NCI-H2171 treated with DMSO at 0.1 percent for 48 hours (cell line): Measurements from ENCODE around the gene SYT8.

Experiments used
- DNase-seq: peaks from one replicate; lab custom pipeline; 2025; lab: John Stamatoyannopoulos, UW

Gene SYT8

DNA sequence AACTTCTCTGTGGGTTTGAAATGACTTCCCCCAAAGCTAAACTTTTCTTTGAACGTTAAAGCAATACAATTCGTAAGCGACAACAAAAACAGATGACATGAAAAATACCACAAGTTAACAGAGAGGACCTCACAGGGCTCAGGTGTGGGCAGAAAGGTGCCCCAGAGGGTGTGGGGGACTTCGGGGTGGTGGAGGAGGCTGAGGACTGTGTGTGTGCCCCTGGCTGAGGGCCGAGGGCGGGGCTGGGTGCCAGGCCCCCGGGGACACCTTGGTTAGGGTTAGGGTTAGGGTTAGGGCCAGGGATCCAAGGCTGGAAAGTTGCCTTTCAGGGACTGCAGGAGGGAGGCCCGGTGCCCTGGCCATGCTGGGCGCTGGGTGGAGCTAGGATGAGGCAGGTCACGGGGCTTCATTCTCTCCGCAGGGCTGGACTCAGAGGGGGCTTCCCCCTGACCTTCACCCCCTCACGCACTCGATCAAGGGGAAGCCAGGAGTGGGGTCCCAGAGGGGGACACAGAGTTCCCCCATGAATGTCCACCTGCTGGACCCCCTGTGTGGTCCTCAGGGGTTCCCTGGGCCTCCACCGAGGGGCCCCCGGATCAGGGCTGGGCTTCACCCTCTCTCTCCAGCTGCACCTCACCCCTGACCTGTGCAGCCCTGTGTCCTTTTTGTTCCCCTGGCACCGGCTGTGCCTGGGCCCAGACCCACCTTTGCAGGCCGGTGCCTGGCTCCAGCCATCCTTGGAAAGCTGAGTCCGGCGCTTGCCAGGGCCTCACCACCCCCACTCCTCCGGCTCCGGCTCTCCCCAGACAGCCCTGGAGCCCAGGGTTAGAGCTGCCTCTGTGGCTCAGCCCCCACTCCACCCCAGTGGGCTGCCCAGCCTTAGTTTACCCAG, 11.0 kb downstream of the SYT8 start:
- no peak for DNase-seq

GRCh38 chr11:1846453-1846932, 11.7 kb downstream of the SYT8 start:
- DNase-seq = no peak

DNA sequence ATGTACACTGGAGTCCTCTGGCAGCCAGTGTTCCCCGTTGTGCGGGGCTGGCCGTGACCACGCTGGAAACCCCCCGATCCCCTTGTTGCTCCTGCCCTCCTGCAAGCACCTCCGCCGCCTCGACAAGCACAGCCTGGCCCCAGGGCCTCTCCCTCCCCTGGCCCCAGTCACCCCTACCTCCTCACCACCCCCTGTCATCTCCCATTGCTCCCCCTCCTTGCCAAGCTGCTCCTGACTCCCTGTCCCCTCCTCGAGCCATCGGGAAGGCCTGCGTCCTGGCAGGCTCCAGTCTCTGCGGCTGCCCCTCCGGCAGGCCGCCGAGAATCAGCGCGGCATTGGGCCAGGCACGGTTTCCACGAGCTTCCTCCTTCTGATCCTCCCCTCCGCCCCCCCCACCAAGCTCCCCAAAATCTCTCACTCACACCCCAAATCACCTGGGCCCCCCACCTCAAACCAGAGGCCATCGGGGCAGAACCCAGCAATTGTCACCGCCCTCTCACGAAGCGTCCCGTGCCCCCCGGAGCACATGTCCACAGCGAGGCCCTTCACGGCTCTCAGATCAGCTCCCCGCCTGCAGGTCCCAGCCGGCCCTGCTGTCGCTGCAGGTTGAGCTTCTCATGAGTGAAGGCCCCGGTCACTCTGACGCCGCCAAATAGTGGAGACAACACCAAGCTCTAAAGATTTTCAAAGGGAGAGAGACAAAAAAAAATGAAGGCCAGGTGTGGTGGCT, 12.4 kb downstream of the SYT8 start:
- DNase-seq = no peak

DNA sequence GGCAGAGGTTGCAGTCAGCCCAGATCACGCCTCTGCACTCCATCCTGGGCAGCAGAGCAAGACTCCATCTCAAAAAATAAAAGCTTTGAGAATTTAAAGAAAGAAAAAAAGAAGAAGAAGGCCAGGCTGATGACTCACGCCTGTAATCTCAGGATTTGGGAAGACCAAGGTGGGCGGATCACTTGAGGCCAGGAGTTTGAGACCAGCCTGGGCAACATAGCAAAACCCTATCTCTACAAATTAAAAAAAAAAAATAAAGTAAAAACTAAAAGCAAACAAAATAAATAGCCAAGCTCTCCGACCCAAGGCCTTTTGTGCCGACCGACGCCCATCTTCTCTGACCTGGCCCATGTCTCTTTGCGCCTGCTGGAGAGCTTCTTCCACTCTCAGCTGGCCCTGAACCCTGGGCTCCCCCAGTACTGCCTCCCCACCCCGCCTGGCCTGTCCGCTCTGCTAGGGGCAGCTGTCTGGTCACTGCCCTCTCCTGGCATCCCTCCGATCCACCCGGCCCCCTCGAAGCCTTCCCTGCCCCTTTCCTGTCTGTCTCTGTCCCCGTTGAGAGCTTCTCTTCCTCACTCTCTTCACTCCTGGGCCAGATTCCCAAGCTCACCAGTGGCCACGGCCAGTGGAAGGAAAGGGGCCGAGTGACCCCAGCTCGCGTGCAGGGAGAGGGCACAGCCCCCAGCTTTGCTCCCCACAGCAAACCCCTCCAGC, 13.3 kb downstream of the SYT8 start:
- DNase-seq = no peak

DNA sequence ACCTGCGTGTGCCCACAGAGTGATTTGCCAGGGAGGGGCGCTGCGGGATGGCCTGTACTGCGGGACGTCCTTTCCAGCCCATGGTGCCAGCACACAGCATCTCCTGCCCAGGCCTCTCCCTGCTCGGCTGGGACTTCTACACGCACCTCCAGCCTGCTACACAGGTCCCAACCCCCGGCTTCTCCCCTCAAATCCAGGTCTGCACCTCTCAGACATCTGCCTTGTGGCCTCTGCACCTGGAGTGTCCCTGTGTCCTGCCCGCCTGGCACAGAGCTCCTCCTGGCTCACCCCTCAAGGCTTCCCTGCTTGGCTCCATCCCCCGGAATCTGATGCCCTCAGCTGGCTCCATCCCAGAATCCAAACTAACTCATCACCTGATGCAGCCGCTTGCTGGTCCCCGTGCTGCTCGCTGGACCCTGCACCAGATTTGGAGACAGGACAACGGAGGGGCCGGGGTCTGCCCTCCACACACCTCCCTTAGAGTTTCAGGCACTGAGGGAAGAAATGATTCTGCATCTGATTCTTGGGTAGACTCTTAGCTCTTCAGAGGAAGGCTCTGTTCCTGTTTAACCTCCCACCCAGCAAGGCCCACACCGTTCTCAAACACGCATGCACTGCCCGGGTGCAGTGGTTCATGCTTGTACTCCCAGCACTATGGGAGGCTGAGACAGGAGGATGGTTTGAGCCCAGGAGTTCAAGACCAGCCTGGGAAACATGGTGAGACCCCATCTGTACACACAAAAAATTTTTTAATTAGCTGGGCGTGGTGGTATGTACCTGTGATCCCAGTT, 14.0 kb downstream of the SYT8 start:
- no peak for DNase-seq

GRCh38 chr11:1851468-1852180, 16.8 kb downstream of the SYT8 start:
- no peak for DNase-seq

- no peak for DNase-seq
Observed at GRCh38 chr11:1852271-1852876, 17.6 kb downstream of the SYT8 start.

DNA sequence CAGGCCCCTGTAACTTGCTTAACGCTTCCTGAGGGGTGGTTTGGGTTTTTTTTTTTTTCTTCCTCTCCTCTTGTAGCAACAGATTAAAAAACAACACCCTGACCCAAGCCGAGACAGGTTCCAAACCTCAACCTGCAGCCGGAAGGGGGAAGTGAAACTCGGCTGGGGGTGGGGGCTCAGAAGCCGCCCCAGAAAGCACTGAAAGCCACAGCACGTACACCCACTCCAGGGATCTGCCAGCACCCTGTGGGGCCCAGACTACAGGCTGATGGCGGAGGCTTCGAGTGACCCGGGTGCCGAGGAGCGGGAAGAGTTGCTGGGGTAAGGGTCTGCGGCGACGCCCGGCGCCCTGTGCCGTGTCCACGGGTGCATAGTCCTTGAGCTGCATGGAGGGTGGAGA, 18.1 kb downstream of the SYT8 start, which contains the start of gene LSP1:
LSP1 (plus strand) TSS at position 208 of the 400 bp plus-strand sequence; CDS start at position 269, 61 bp downstream.
- no peak for DNase-seq

- DNase-seq = no peak
Observed at GRCh38 chr11:1853376-1854131, 18.8 kb downstream of the SYT8 start.

DNA sequence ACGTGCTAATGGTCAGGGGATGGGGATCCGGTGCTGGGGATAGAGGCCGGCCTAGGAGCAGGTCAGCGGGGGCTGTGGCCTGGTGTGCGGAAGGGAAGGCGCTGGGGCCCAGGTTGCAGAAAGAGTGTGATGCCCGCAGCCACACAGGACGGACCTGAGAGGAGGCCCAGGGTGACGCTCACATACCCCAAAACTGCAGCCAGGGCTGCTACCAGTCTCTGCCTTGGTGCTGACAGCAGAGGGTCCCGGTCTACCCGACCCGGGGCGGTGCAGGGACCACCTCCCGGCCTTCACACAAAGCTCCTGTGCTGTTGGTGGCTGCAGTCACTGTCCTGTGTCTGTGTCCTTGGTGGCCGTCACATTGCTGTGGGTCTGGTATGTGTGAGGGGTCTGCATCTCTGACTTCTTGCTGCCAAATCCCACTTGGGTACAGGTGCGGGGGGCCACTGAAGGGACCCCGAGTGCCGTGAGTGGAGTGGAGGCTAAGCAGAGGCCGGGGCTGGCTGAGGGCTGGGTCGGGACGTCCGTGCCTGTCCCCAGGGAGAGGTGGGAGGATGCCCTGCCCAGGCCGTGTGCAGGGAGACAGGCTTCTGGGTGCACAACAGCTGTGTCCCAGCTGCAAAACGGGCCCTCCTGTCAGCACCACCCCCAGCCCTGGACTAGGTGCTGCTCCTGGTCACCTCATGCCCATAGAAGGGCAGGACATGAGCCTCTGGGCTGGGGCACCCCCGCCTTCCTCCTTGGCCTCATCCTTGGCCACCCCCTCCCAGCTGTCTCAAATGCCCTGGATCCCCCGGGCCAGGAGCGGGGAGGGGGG, 19.6 kb downstream of the SYT8 start:
- no peak for DNase-seq

GRCh38 chr11:1854949-1855885, 20.4 kb downstream of the SYT8 start:
- DNase-seq = no peak

- DNase-seq = no peak
Observed at GRCh38 chr11:1855886-1856265, 21.1 kb downstream of the SYT8 start.

- no peak for DNase-seq
Observed at GRCh38 chr11:1856306-1857005, 21.7 kb downstream of the SYT8 start.

GRCh38 chr11:1857064-1857463, 22.3 kb downstream of the SYT8 start:
- no peak for DNase-seq

- no peak for DNase-seq
Observed at GRCh38 chr11:1858154-1858553, 23.4 kb downstream of the SYT8 start.

DNA sequence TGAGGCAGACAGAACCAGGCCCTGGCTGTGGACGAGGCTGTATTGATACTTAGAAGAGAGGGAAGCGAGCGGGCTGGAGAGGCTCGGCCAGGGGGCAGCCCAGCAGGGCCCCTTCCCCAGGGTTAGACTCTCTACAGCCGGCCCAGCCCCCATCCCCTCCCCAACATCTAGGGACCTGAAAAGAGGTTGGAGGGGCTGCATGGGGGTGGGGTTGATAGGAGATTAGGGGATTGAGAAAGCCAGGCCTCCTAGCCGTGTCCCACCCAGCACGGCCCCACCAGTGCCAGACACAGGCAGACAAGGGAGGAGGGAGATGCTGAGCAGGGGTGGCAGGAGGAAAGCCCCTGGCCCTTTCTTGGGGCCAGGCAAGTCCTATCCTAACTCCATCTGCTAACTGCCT, 23.8 kb downstream of the SYT8 start:
- no peak for DNase-seq

- DNase-seq = no peak
Observed at GRCh38 chr11:1859004-1859403, 24.2 kb downstream of the SYT8 start.
